Immature natural killer cell (primary cell): ENCODE measurements around the gene CACNG8. TPM values are rescaled to one million over a fixed set of nuclear protein-coding genes. Genes with fewer than 3 reads are reported as not detected.
A peak's percentile ranks its signal among the peaks of the same experiment; 100 is the strongest.

Experiments
- DNase-seq, 3 donors: peaks; one replicate each; pipeline ENCODE4 v3.0.0; 2022; ENCODE audit warnings: mixed read lengths in 1 of 3
- H3K27ac Mint-ChIP-seq, 6 donors: one replicate each; pipeline ENCODE4 v1.8.0; 2020; ENCODE audit warnings: mixed read lengths in 6 of 6, mild to moderate bottlenecking in 5 of 6, inconsistent platforms in 4 of 6, moderate library complexity in 3 of 6
- H3K27me3 Mint-ChIP-seq, 3 donors: one replicate each; pipeline ENCODE4 v1.8.0; 2020 to 2021; ENCODE audit warnings: low read depth in 3 of 3, mild to moderate bottlenecking in 3 of 3, mixed read lengths in 3 of 3, moderate library complexity in 3 of 3, inconsistent platforms in 1 of 3
- H3K36me3 Mint-ChIP-seq, 3 donors: one replicate each; pipeline ENCODE4 v1.8.0; 2020; ENCODE audit warnings: mixed read lengths in 3 of 3, inconsistent platforms in 2 of 3, mild to moderate bottlenecking in 2 of 3
- H3K4me1 Mint-ChIP-seq, 2 donors: one replicate each; pipeline ENCODE4 v1.8.0; 2020; ENCODE audit warnings: inconsistent platforms in 2 of 2, mild to moderate bottlenecking in 2 of 2, mixed read lengths in 2 of 2, moderate library complexity in 1 of 2
- H3K4me3 Mint-ChIP-seq, 5 donors: one replicate each; pipeline ENCODE4 v1.8.0; 2020; ENCODE audit warnings: mild to moderate bottlenecking in 5 of 5, mixed read lengths in 5 of 5, inconsistent platforms in 3 of 5, moderate library complexity in 3 of 5
- H3K9me3 Mint-ChIP-seq, 6 donors: one replicate each; pipeline ENCODE4 v1.8.0; 2020; ENCODE audit warnings: mild to moderate bottlenecking in 6 of 6, mixed read lengths in 6 of 6, inconsistent platforms in 4 of 6, moderate library complexity in 3 of 6
- polyA plus RNA-seq, 3 donors: library from polyadenylated mRNA; unstranded; fragments of 300-500 nt; fragmentation: Illumina TruSeq; gene quantifications; one replicate each; pipeline ENCODE4 v1.2.3, GENCODE V29; 2021

The CACNG8 gene
- polyA plus RNA-seq, 3 donors from 2014 or later = not detected

DNA sequence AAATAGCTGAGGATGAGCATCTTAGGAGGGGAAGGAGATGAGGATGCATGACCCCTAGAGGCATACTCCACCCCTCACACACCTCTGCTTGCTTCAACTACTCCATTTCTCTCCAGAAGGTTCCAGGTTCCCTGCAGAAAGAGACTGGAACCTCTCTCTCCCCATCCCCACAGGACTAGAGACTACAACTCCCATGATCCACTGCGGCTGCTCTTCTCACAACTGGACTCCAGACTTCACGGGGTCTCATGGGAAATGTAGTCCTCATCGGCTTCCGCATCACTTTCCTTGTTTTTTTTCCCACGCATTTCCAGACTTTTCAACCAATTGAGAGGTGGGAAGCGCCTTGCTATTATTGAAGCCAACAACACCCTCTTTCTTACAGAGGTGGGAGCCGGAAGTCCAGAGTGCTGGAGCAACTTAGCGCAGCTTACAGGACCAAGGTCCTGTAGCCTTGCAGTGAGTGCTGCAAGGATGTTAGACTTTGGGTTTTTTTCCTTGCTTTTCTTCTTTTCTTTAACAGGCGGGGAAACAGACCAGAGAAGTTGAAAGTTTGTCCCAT, 14.8 kb downstream of the CACNG8 start:
- Mint-ChIP-seq H3K27ac (peak overlapping the region in 2 of 6 donors; percentile 63 to 69), H3K27me3 (peaks cover 11 to 36% (median 22%) of the 10 kb centered on the region in 3 donors), H3K4me3 (peak overlapping the region; percentile 76 to 91 (median 83)), H3K9me3 (peaks cover 0 to 22% (median 4%) of the 10 kb centered on the region in 6 donors), H3K36me3 (peaks cover 7 to 8% (median 7%) of the 10 kb centered on the region in 3 donors), H3K4me1 (peaks cover 32 to 34% of the 10 kb centered on the region in 2 donors)
- peak; percentile 50 to 62 (median 58) for DNase-seq

GRCh38 chr19:53977991-53978731, 15.4 kb downstream of the CACNG8 start:
- H3K4me1 Mint-ChIP-seq = peaks cover 32 to 34% of the 10 kb centered on the region in 2 donors
- peak overlapping the region; percentile 76 to 91 (median 83) for H3K4me3 Mint-ChIP-seq
- peaks cover 7 to 8% (median 7%) of the 10 kb centered on the region in 3 donors for H3K36me3 Mint-ChIP-seq
- peaks cover 0 to 22% (median 4%) of the 10 kb centered on the region in 6 donors for H3K9me3 Mint-ChIP-seq
- DNase-seq = peak; percentile 24 to 36 (median 26)
- H3K27ac Mint-ChIP-seq = peak overlapping the region in 1 of 6 donors; percentile 69
- H3K27me3 Mint-ChIP-seq = peaks cover 11 to 32% (median 22%) of the 10 kb centered on the region in 3 donors

DNA sequence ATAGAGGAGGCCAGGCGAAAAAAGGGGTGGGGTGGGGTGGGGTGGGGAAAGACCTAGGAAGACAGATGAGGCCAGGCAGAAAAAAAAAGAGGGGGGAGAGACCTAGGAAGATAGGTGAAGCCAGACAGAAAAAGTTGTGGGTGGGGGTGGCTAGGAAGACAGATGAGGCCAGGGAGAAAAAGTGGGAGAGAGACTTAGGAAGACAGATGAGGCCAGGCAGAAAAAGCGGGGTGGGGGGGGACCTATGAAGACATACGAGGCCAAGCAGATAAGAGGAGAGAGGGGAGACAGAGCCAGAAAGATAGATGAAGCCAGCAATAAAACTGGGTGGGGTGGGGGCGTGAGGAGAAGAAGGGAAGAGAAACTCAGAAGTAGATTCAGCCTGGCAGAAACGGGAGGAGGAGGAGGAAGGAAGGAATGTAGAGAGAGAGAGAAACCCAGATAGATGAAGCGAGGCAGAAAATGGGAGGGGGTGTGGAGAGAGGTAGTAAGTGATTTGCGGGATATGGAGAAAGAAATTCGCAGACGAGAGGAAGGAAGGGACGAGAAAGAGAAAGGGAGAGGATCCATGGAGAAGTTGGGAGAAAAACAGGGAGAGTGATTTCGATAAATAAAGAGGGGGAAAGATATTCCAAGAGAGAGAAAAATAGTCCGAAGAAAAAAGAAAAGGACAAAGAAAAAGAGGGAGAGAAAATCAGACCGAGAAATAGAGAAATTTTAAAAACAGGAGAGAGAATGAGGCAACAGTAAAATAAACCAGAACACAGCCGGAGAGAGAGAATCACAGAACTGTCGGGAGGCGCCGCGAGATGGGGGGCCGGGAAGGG, 16.5 kb downstream of the CACNG8 start:
- Mint-ChIP-seq H3K4me1 (peaks cover 32 to 34% of the 10 kb centered on the region in 2 donors), H3K9me3 (peaks cover 0 to 22% (median 4%) of the 10 kb centered on the region in 6 donors), H3K27me3 (peaks cover 11 to 32% (median 22%) of the 10 kb centered on the region in 3 donors), H3K36me3 (peaks cover 7 to 8% (median 7%) of the 10 kb centered on the region in 3 donors), H3K4me3 (peak overlapping the region; percentile 17 to 68 (median 68)), H3K27ac (no peak overlapping the region)
- DNase-seq = no peak

GRCh38 chr19:53980539-53981375, 18.0 kb downstream of the CACNG8 start:
- Mint-ChIP-seq H3K27ac (peak overlapping the region in 1 of 6 donors; percentile 34), H3K4me3 (peak overlapping the region; percentile 23 to 73 (median 58)), H3K4me1 (peaks cover 32 to 34% of the 10 kb centered on the region in 2 donors), H3K9me3 (peaks cover 0 to 22% (median 4%) of the 10 kb centered on the region in 6 donors), H3K36me3 (peaks cover 7 to 8% (median 7%) of the 10 kb centered on the region in 3 donors), H3K27me3 (peaks cover 11 to 30% (median 22%) of the 10 kb centered on the region in 3 donors)
- no peak for DNase-seq

GRCh38 chr19:53981376-53981951, 18.7 kb downstream of the CACNG8 start:
- H3K9me3 Mint-ChIP-seq = peaks cover 0 to 22% (median 4%) of the 10 kb centered on the region in 6 donors
- peak overlapping the region; percentile 27 to 73 (median 67) for H3K4me3 Mint-ChIP-seq
- H3K27me3 Mint-ChIP-seq = peaks cover 11 to 23% (median 22%) of the 10 kb centered on the region in 3 donors
- H3K4me1 Mint-ChIP-seq = peaks cover 32 to 34% of the 10 kb centered on the region in 2 donors
- H3K27ac Mint-ChIP-seq = no peak overlapping the region
- no peak for DNase-seq
- peaks cover 7 to 8% (median 7%) of the 10 kb centered on the region in 3 donors for H3K36me3 Mint-ChIP-seq

GRCh38 chr19:53982001-53982451, 19.3 kb downstream of the CACNG8 start:
- Mint-ChIP-seq H3K27me3 (peaks cover 11 to 23% (median 22%) of the 10 kb centered on the region in 3 donors), H3K36me3 (peaks cover 7 to 8% (median 7%) of the 10 kb centered on the region in 3 donors), H3K4me1 (peaks cover 32 to 34% of the 10 kb centered on the region in 2 donors), H3K9me3 (peaks cover 0 to 22% (median 4%) of the 10 kb centered on the region in 6 donors), H3K27ac (no peak overlapping the region), H3K4me3 (peak overlapping the region in 1 of 5 donors; percentile 21)
- no peak for DNase-seq

GRCh38 chr19:53982611-53983010, 19.9 kb downstream of the CACNG8 start:
- H3K4me3 Mint-ChIP-seq = no peak overlapping the region
- peaks cover 5 to 8% (median 7%) of the 10 kb centered on the region in 3 donors for H3K36me3 Mint-ChIP-seq
- H3K9me3 Mint-ChIP-seq = peaks cover 0 to 19% (median 4%) of the 10 kb centered on the region in 6 donors
- peak in 1 of 3 donors; percentile 4 for DNase-seq
- no peak overlapping the region for H3K27ac Mint-ChIP-seq
- H3K4me1 Mint-ChIP-seq = peaks cover 28 to 32% of the 10 kb centered on the region in 2 donors
- peaks cover 8 to 20% (median 19%) of the 10 kb centered on the region in 3 donors for H3K27me3 Mint-ChIP-seq

DNA sequence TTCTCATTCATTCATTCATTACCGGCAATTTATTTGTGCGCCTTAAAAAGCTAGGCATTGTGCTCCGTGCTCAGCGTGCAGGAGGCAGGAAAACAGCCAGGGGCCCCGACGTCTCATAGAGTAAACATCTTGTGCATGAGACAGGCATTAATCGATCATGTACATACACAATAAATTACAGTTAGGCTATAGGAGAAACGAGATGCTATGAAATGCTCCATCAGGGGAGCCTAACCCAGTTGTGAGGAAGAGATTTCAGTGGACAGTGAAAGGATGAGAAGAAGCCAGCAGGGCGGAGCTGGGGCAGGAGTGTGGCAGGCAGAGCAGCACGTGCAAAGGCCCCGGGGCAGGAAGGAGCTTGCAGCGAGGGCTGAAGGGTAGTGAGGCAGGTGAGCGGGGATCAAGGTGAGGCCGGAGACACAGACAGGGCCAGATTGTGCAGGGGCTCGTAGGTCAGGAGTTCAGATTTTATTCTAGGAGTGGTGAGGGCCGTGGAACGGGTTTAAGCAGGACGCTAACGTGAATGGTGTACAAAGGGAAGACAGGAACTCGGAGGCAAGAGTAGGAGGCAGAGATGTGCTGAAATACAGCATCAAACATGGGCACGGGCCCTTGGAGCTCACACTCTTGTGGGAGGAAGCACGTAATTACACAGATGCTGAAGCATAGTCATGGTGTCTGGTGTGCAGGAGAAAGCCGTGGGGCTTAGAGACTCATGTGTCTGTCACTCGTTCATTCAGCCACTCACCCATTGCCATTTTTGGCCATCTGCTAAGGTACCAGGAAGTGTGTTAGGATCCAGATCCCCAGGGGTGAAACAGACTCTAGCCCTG, 20.9 kb downstream of the CACNG8 start:
- H3K27me3 Mint-ChIP-seq = peaks cover 3 to 20% (median 18%) of the 10 kb centered on the region in 3 donors
- H3K9me3 Mint-ChIP-seq = peaks cover 0 to 15% (median 2%) of the 10 kb centered on the region in 6 donors
- H3K4me1 Mint-ChIP-seq = peaks cover 23 to 25% of the 10 kb centered on the region in 2 donors
- no peak overlapping the region for H3K4me3 Mint-ChIP-seq
- H3K36me3 Mint-ChIP-seq = peaks cover 4 to 8% (median 7%) of the 10 kb centered on the region in 3 donors
- no peak for DNase-seq
- no peak overlapping the region for H3K27ac Mint-ChIP-seq

- Mint-ChIP-seq H3K36me3 (no peaks in the 10 kb centered on the region), H3K27me3 (peaks cover 3 to 14% (median 8%) of the 10 kb centered on the region in 3 donors), H3K27ac (no peak overlapping the region), H3K4me1 (peaks cover 5 to 7% of the 10 kb centered on the region in 2 donors), H3K4me3 (no peak overlapping the region), H3K9me3 (peaks cover 0 to 4% (median under 1%) of the 10 kb centered on the region in 6 donors)
- DNase-seq = no peak
Observed at GRCh38 chr19:53985863-53986262, 23.1 kb downstream of the CACNG8 start.

- H3K27ac Mint-ChIP-seq = no peak overlapping the region
- H3K36me3 Mint-ChIP-seq = no peaks in the 10 kb centered on the region
- peaks cover 0 to 5% of the 10 kb centered on the region in 2 donors for H3K4me1 Mint-ChIP-seq
- DNase-seq = no peak
- peaks cover under 1 to 15% (median 12%) of the 10 kb centered on the region in 3 donors for H3K27me3 Mint-ChIP-seq
- no peak overlapping the region for H3K4me3 Mint-ChIP-seq
- peaks cover 0 to 2% (median 0%) of the 10 kb centered on the region in 6 donors for H3K9me3 Mint-ChIP-seq
Observed at GRCh38 chr19:53988981-53989380, 26.2 kb downstream of the CACNG8 start.

DNA sequence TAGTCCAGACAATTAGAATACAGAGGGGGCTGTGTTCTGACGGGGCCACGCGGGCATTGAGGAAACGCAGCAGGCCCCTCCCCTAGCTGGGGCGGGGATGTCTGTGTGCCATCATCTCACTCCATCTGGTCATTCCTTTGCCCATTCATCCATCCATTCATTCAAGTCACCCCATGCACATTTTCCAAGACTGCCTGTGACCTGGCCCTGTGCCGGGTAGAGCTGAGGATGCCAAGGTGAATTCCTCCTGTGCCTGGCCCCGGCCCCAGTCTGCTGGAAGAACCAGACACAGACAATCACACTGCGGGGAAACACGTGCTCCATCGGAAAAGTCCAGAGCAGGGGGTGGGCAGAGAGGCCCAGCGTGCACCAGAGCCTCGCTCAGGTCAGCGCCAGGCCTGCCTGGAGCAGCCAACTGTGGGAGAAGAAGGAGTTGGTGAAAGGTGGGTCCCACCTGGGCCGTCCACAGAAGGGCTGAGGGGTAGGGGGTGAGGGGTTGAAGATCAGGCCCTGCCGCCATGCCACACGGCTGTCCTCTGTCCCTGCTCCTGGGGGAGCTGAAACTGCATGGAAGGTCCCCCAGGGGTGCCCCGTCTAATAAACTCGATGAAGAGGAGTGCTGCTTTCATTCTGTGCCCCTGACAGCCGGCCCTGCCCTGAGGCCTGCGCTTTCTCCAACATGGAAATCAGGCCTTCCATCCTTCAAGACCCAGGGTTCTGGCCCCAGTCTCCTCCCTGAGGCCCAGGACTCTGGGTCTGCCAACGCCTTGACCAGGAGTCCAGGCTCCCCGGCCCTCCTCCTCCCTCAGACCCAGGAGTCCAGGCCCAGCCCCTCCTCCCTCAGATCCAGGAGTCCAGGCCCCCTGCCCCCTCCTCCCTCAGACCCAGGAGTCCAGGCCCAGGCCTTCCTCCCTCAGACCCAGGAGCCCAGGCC, 27.1 kb downstream of the CACNG8 start:
- H3K4me3 Mint-ChIP-seq = no peak overlapping the region
- H3K9me3 Mint-ChIP-seq = peaks cover 0 to 2% (median 0%) of the 10 kb centered on the region in 6 donors
- peaks cover 0 to 5% of the 10 kb centered on the region in 2 donors for H3K4me1 Mint-ChIP-seq
- no peaks in the 10 kb centered on the region for H3K36me3 Mint-ChIP-seq
- H3K27ac Mint-ChIP-seq = no peak overlapping the region
- peaks cover 2 to 18% (median 17%) of the 10 kb centered on the region in 3 donors for H3K27me3 Mint-ChIP-seq
- DNase-seq = no peak
